PC-9 (cell line): ENCODE data around the gene POGZ.

Experiments
- EZH2 ChIP-seq: fragments of 200-600 bp; sonication (generic); IDR thresholded peaks from 2 replicates; pipeline ENCODE4 v1.8.0; 2017; ENCODE audit warnings: antibody characterized with exemption, low read depth
- TF ChIP-seq, protein P1 (sequence below): fragments of 200-600 bp; sonication (generic); conservative IDR thresholded peaks from 2 replicates; pipeline ENCODE4 v1.6.1; 2017; ENCODE audit warnings: mixed run types, antibody characterized with exemption, mild to moderate bottlenecking, moderate library complexity

GRCh38 chr1:151457911-151458801 lies 1.1 kb downstream of the POGZ start:
- TF ChIP-seq, protein P1, sequence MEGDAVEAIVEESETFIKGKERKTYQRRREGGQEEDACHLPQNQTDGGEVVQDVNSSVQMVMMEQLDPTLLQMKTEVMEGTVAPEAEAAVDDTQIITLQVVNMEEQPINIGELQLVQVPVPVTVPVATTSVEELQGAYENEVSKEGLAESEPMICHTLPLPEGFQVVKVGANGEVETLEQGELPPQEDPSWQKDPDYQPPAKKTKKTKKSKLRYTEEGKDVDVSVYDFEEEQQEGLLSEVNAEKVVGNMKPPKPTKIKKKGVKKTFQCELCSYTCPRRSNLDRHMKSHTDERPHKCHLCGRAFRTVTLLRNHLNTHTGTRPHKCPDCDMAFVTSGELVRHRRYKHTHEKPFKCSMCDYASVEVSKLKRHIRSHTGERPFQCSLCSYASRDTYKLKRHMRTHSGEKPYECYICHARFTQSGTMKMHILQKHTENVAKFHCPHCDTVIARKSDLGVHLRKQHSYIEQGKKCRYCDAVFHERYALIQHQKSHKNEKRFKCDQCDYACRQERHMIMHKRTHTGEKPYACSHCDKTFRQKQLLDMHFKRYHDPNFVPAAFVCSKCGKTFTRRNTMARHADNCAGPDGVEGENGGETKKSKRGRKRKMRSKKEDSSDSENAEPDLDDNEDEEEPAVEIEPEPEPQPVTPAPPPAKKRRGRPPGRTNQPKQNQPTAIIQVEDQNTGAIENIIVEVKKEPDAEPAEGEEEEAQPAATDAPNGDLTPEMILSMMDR: no peak
- TF ChIP-seq EZH2: no peak
